HG03196 (cell line): ENCODE data around the gene DHX32.
"Not testable (repeated sequence)": the region's sequence is repeated elsewhere in the genome, so short reads cannot be mapped to it uniquely, and the experiment has no call there.

Experiments used
- ATAC-seq: cut with Tn5 transposase; IDR thresholded peaks from one replicate; pipeline ENCODE4 v1.9.1; 2021; ENCODE audit not compliant: unreplicated experiment

DHX32 gene

DNA sequence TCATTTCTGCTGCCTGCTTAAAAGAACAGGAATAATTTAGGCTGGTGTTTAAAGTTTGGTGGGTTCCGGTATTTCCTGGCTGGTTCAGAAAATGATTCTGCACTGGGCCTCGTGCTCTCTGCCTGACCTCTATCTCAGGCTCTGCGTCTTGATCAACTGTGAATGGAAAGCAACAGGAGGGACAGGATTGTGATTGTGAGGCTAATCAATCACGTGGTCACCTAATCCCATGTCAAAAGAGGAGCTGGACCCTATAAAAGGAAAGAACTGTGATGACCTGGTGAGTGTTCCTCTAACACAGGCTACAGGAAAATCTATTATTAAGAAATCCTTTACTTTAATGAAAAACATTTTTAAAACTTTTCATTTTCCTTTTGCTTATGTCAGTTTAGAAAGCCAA lies at the start of gene DHX32:
Gene DHX32, minus strand, starts transcription at position 101 of the 400 bp plus-strand sequence. CDS start 468 bp downstream, outside the sequence.
- no peak for ATAC-seq

DNA sequence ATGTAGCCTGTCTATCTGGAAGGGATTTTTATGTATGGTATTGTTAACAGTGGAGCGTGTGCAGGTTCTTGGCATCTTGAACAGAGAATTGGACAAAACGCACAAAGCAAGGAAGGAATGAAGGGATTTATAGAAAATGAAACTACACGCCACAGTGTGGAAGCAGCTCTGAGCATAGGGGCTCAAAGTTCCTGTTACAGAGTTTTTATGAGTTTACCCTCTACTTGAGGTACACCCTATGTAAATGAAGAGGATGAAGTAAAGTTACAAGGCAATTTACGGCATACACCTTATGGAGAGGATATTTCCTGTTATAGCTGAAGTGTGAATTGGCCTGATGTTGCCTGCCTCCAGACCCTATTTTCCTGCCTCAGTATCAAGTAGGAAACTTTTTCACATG lies 48.5 kb upstream of the DHX32 start:
- no peak for ATAC-seq

DNA sequence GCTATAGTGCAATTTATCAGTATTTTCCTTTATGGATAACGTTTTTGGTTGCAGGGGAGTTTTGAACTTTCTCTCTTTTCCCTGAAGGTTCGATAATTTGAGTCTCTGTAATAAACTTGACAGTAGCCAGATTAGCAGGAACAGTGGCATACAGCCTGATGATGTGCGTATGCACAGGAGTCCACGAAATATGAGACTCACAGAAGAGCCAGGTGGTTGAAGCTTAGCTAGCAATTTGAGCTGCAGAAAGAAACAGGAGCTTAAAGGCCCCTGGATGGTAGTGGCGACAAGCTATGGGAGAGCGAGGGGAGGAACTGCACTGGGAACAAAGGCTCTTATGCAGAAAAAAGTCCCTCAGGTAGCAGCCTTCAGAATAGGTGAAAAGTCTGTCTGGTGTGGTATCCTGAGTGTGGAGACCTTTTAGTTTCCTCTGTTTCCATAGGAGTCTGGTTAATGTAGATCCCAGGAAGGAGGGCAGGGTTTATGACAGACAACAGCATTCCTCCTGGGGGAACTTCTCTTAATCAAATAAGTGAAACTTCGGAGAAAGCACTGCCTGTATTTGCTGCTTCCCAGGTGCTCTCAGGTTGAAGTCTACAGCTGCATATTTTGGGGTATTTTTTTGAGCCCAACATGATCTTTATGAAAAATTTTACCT lies 48.0 kb upstream of the DHX32 start:
- ATAC-seq, result no peak

GRCh38 chr10:125927265-125927664 lies 46.2 kb upstream of the DHX32 start:
- ATAC-seq, result not testable (repeated sequence)

DNA sequence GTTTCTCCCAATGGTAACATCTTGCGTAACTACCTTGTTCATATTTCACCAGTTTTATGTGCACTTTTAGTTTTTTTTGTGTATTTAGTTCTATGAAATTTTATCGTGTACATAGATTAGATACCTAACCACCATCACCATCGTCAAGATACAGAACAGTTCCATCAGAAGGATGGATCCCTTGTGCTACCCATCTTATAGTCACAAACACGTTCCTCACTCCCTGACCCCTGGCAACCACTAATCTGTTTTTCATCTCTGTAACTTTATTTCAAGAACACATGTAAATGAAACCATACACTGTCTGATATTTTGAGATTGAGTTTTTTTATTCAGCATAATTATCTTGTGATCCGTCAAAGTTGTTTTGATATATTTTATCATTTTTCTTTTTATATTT lies 45.2 kb upstream of the DHX32 start:
- ATAC-seq, result no peak

- no peak for ATAC-seq
Measured at GRCh38 chr10:125925262-125925834, 44.3 kb upstream of the DHX32 start.

DNA sequence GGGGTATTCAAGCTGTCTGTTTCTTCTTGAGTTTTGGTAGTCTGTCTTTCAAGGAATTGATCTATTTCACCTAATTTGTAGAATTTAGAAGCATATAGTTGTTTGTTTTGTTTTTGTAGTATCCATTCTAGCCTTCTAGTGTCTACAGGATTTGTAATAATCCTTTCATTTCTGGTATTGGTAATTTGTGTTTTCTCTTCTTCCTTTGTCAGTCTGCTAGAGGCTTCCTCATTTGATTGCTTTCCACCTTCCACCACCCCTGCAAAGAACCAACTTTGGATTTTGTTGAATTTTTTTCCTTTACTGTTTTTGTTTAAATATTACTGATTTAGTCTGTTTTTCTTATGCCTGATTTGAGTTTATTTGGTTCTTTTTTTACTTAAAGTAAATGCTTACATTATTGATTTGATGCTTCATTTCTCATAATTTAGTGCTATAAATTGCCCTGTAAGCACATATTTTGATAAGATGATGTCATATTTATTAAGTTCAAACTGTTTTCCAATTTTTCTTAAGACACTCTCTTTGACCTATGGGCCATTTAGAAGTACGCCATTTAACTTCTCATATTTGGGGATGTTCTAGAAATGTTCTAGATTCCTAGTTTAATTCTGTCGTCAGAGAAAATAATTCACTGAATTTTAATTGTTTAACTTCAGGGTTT lies 40.7 kb upstream of the DHX32 start:
- ATAC-seq, result not testable (repeated sequence)

DNA sequence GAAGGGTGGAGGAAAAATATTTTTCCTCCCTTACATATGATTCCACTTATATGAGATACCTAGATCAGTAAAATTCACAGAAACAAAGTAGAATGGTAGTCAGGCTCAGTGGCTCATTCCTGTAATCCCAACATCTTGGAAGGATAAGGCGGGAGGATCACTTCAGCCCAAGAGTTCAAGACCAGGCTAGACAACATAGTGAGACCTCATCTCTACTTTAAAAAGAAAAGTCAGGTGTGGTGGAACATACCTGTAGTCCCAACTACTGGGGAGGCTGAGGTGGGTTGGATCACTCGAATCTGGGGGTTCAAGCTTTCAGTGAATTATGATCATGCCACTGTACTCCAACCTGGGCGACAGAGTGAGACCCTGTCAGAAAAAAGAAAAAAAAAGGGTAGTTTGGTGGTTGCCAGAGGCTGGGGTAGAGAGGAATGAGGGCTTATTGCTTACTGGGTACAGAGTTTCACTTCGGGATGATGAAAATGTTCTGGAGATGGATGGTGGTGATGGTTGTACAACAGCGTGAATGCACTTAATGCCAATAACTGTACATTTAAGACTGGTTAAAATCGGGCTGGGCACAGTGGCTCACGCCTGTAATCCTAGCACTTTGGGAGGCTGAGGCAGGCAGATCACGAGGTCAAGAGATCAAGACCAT lies 36.7 kb upstream of the DHX32 start:
- not testable (repeated sequence) for ATAC-seq

GRCh38 chr10:125916977-125917376 lies 35.9 kb upstream of the DHX32 start:
- no peak for ATAC-seq

DNA sequence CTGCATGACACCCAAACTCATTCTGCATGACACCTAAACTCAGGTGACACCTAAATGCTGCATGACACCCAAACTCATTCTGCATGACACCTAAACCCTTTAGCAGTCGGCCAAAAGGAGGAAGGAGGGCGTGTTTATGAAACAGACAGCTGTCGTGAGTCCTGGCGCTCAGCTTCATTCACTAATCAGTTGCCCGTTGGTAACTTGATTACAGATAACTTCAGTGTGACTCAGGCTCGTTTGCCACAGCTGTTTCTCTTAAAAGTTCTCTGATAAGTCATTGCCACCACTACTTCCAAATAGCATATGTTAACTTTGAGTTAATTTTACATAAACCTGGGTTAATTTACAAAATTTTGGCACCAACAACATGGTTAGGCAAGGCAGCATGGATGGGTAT lies 32.2 kb upstream of the DHX32 start:
- ATAC-seq, result not testable (repeated sequence)

DNA sequence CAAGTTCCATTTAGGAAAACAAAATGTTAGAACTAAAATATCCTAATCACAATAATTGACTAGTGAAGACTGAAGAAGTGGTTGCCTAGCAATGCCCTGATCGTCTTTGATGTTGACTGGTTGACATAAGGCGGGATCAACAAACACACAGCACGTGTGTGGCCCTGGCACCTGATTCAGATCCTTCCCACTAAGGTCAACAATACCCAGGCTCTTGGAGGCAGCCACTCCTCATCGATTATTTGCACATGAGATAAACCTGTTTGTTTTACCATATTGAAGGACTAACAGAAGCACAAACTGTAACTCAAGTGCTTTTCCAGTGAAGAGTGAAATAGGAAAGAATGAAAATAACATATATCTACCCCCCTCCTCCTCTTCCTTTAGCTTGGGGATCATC lies 30.9 kb upstream of the DHX32 start:
- ATAC-seq, result no peak

GRCh38 chr10:125911145-125911544 lies 30.1 kb upstream of the DHX32 start:
- ATAC-seq, result no peak

- not testable (repeated sequence) for ATAC-seq
Measured at GRCh38 chr10:125909491-125909890, 28.4 kb upstream of the DHX32 start.

- ATAC-seq, result not testable (repeated sequence)
Measured at GRCh38 chr10:125908813-125909212, 27.7 kb upstream of the DHX32 start.

GRCh38 chr10:125907598-125907997 lies 26.5 kb upstream of the DHX32 start:
- ATAC-seq, result not testable (repeated sequence)

DNA sequence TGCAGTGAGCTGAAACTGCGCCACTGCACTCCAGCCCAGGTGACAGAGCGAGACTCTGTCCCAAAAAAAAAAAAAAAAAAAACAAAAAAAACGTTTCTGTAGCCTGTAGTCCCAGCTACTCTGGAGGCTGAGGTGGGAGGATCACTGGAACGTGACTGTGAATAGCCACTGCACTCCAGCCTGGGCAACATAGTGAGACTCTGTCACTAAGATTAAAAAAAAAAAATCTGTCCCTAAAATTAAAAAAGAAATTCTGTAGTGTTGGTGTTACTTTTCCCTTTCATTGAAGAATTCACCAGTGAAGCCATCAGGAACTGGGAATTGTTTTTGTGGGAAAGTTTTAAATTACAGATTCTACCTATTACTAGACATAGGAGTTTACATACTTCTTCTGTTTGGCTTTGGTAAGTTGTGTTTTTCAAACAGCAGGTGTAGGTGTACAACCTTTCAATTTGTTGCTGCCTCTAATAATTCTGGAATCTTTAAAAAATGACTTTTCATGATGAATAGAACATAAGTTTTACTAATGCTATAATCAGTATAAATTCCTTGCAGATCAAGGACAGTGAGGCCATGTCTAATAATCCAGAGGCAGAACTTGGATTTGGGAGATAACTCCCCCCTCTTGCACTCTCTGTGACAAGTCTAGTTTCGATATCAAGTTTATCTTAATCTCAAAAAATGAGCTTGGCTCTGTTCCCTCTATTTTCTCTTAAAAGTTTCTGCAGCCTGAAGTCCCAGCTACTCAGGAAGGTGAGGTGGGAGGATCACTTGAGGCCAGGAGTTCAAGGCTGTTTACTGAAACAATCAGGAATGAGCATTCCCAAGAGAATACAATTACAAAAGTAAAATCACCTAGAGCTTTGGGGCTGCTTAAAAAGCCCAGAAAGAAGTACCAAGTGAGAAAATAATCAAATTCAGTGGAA lies 24.2 kb upstream of the DHX32 start:
- not testable (repeated sequence) for ATAC-seq

GRCh38 chr10:125903135-125903640 lies 22.1 kb upstream of the DHX32 start:
- not testable (repeated sequence) for ATAC-seq

GRCh38 chr10:125900963-125901362 lies 19.9 kb upstream of the DHX32 start:
- not testable (repeated sequence) for ATAC-seq

GRCh38 chr10:125897317-125897716 lies 16.2 kb upstream of the DHX32 start:
- not testable (repeated sequence) for ATAC-seq
